Measurements from ENCODE around the gene FAM219B. TPM values are rescaled to one million over a fixed set of nuclear protein-coding genes. Genes with fewer than 3 reads are reported as not detected.

FAM219B gene
- total and polyA plus RNA-seq, 2 experiments from 2014 or later, result 28.8 to 61.4 TPM

DNA sequence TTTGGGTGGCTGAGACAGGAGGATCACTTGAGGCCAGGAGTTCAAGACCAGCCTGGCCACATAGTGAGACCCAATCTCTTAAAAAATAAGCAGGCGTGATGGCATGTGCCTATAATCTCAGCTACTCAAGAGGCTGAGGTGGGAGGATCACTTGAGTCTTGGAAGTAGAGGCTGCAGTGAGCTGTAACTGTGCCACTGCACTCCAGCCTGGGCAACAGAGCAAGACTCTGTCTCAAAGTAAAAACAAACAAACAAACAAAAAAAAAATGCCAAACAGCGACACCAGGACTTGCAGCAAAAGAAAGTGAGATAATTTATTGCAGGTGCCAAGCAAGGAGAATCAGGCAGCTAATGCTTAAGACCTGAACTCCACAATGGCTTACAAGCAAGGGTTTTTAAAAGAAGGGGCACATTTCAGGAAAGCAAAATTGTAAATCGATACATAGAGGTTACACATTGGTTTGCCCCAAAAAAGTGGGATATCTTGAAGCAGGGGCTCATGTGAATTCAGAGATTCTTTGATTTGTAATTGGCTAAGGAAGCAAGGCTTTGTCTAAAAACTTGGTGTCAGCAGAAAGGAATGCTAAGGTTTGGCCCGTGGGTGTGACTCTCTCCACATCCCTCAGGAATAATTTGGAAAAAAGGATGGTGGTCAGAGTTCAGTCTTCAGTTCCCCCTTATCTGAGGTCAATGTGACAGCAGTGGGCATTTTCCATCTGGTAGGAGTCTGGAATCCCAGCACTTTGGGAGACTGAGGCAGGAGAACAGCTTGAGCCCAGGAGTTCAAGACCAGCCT is 22.0 kb downstream of the FAM219B start:
- Mint-ChIP-seq H3K36me3 (ENCODE audit: low read depth) (peaks cover 5% of the 10 kb centered on the region; the same call in 2 of the 3 replicates), H3K27me3 (ENCODE audit: insufficient read depth, low read depth, poor library complexity) (peaks cover 6% of the 10 kb centered on the region), H3K9me3 (peaks cover 18% of the 10 kb centered on the region), H3K27ac (no peak overlapping the region), H3K4me1 (peaks cover 3% of the 10 kb centered on the region; the same call in 1 of the 3 replicates), H3K4me3 (no peak overlapping the region; the same call in 2 of the 3 replicates)
- Histone ChIP-seq H3F3A (replicated peaks; ENCODE audit: low read depth) (no peaks in the 10 kb centered on the region), H3K4me2 (no peak overlapping the region), H3K9me2 (ENCODE audit: insufficient read depth) (no peaks in the 10 kb centered on the region), H4K20me1 (replicated peaks; ENCODE audit: insufficient read depth) (no peaks in the 10 kb centered on the region), H3K27ac (ENCODE audit: low read depth) (no peak overlapping the region), H3K79me2 (replicated peaks; ENCODE audit: insufficient read depth) (no peaks in the 10 kb centered on the region), H3K4me1 (ENCODE audit: insufficient read depth) (peaks cover 5% of the 10 kb centered on the region; the same call in 1 of the 2 replicates), H3K27me3 (ENCODE audit: insufficient read depth) (no peaks in the 10 kb centered on the region), H2AFZ (no peak overlapping the region), H3K36me3 (ENCODE audit: insufficient read depth) (no peaks in the 10 kb centered on the region), H3K4me3 (no peak overlapping the region)
- DNase-seq (ENCODE audit: low spot score) (no peak), ATAC-seq (no peak)
- TF ChIP-seq, protein P1, sequence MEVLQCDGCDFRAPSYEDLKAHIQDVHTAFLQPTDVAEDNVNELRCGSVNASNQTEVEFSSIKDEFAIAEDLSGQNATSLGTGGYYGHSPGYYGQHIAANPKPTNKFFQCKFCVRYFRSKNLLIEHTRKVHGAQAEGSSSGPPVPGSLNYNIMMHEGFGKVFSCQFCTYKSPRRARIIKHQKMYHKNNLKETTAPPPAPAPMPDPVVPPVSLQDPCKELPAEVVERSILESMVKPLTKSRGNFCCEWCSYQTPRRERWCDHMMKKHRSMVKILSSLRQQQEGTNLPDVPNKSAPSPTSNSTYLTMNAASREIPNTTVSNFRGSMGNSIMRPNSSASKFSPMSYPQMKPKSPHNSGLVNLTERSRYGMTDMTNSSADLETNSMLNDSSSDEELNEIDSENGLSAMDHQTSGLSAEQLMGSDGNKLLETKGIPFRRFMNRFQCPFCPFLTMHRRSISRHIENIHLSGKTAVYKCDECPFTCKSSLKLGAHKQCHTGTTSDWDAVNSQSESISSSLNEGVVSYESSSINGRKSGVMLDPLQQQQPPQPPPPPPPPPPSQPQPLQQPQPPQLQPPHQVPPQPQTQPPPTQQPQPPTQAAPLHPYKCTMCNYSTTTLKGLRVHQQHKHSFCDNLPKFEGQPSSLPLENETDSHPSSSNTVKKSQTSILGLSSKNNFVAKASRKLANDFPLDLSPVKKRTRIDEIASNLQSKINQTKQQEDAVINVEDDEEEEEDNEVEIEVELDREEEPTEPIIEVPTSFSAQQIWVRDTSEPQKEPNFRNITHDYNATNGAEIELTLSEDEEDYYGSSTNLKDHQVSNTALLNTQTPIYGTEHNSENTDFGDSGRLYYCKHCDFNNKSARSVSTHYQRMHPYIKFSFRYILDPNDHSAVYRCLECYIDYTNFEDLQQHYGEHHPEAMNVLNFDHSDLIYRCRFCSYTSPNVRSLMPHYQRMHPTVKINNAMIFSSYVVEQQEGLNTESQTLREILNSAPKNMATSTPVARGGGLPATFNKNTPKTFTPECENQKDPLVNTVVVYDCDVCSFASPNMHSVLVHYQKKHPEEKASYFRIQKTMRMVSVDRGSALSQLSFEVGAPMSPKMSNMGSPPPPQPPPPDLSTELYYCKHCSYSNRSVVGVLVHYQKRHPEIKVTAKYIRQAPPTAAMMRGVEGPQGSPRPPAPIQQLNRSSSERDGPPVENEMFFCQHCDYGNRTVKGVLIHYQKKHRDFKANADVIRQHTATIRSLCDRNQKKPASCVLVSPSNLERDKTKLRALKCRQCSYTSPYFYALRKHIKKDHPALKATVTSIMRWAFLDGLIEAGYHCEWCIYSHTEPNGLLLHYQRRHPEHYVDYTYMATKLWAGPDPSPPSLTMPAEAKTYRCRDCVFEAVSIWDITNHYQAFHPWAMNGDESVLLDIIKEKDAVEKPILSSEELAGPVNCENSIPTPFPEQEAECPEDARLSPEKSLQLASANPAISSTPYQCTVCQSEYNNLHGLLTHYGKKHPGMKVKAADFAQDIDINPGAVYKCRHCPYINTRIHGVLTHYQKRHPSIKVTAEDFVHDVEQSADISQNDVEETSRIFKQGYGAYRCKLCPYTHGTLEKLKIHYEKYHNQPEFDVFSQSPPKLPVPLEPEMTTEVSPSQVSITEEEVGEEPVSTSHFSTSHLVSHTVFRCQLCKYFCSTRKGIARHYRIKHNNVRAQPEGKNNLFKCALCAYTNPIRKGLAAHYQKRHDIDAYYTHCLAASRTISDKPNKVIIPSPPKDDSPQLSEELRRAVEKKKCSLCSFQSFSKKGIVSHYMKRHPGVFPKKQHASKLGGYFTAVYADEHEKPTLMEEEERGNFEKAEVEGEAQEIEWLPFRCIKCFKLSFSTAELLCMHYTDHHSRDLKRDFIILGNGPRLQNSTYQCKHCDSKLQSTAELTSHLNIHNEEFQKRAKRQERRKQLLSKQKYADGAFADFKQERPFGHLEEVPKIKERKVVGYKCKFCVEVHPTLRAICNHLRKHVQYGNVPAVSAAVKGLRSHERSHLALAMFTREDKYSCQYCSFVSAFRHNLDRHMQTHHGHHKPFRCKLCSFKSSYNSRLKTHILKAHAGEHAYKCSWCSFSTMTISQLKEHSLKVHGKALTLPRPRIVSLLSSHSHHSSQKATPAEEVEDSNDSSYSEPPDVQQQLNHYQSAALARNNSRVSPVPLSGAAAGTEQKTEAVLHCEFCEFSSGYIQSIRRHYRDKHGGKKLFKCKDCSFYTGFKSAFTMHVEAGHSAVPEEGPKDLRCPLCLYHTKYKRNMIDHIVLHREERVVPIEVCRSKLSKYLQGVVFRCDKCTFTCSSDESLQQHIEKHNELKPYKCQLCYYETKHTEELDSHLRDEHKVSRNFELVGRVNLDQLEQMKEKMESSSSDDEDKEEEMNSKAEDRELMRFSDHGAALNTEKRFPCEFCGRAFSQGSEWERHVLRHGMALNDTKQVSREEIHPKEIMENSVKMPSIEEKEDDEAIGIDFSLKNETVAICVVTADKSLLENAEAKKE (CRISPR knock-in tag; IDR thresholded peaks at IDR 0.05), result no peak
- TF ChIP-seq, protein P2, sequence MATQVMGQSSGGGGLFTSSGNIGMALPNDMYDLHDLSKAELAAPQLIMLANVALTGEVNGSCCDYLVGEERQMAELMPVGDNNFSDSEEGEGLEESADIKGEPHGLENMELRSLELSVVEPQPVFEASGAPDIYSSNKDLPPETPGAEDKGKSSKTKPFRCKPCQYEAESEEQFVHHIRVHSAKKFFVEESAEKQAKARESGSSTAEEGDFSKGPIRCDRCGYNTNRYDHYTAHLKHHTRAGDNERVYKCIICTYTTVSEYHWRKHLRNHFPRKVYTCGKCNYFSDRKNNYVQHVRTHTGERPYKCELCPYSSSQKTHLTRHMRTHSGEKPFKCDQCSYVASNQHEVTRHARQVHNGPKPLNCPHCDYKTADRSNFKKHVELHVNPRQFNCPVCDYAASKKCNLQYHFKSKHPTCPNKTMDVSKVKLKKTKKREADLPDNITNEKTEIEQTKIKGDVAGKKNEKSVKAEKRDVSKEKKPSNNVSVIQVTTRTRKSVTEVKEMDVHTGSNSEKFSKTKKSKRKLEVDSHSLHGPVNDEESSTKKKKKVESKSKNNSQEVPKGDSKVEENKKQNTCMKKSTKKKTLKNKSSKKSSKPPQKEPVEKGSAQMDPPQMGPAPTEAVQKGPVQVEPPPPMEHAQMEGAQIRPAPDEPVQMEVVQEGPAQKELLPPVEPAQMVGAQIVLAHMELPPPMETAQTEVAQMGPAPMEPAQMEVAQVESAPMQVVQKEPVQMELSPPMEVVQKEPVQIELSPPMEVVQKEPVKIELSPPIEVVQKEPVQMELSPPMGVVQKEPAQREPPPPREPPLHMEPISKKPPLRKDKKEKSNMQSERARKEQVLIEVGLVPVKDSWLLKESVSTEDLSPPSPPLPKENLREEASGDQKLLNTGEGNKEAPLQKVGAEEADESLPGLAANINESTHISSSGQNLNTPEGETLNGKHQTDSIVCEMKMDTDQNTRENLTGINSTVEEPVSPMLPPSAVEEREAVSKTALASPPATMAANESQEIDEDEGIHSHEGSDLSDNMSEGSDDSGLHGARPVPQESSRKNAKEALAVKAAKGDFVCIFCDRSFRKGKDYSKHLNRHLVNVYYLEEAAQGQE (IDR thresholded peaks at IDR 0.05; ENCODE audit: unreplicated experiment), result no peak
- TF ChIP-seq JUNB (IDR thresholded peaks at IDR 0.05; ENCODE audit: unreplicated experiment) (no peak), POLR2AphosphoS5 (IDR thresholded peaks at IDR 0.05; ENCODE audit: low read depth) (no peak), EZH2 (IDR thresholded peaks at IDR 0.05; ENCODE audit: low read depth, unreplicated experiment) (no peak), ZNF114 (CRISPR knock-in tag; IDR thresholded peaks at IDR 0.05) (no peak), CREB1 (CRISPR knock-in tag; IDR thresholded peaks at IDR 0.05; ENCODE audit: low read depth) (no peak), EZH2phosphoT487 (IDR thresholded peaks at IDR 0.05; ENCODE audit: unreplicated experiment) (no peak), STAT1 (IDR thresholded peaks at IDR 0.05; ENCODE audit: unreplicated experiment) (no peak), ZNF331 (CRISPR knock-in tag; IDR thresholded peaks at IDR 0.05; ENCODE audit: low read depth) (no peak)
- TF ChIP-seq, protein P3, sequence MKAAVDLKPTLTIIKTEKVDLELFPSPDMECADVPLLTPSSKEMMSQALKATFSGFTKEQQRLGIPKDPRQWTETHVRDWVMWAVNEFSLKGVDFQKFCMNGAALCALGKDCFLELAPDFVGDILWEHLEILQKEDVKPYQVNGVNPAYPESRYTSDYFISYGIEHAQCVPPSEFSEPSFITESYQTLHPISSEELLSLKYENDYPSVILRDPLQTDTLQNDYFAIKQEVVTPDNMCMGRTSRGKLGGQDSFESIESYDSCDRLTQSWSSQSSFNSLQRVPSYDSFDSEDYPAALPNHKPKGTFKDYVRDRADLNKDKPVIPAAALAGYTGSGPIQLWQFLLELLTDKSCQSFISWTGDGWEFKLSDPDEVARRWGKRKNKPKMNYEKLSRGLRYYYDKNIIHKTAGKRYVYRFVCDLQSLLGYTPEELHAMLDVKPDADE (IDR thresholded peaks at IDR 0.05), result no peak
